SK-N-SH (cell line): ENCODE data around the gene SLC16A8. TPM values are rescaled to one million over a fixed set of nuclear protein-coding genes. Genes with fewer than 3 reads are reported as not detected.

ENCODE experiments used
- CTCF ChIA-PET: fragments of 300-600, 350-600 bp; formaldehyde crosslinking; extraction: SDS; loops from one replicate; lab custom pipeline; 2021; lab: Yijun Ruan, JAX
- POLR2A ChIA-PET: fragments of 350-600 bp; sonication (Branson Sonifier 250); formaldehyde crosslinking; extraction: SDS; loops from one replicate; lab custom pipeline; 2020; ENCODE audit warnings: antibody characterized with exemption, inconsistent platforms; lab: Yijun Ruan, JAX
- DNase-seq: peaks from one replicate; pipeline ENCODE4 v3.0.0; 2012
- H2AFZ ChIP-seq: fragments of 200-600 bp; sonication (generic); 2 replicates; pipeline ENCODE4 v1.8.1; 2016; ENCODE audit warnings: antibody characterized with exemption, mild to moderate bottlenecking, low read depth
- H3F3A ChIP-seq: fragments of 200-600 bp; sonication (generic); replicated peaks from 2 replicates; pipeline ENCODE3; 2016; ENCODE audit warnings: antibody characterized with exemption, mild to moderate bottlenecking; ENCODE audit not compliant: insufficient read depth
- H3K27ac ChIP-seq, 2 experiments: fragments of 200-500 bp in 1 of 2; fragments of 200-600 bp in 1 of 2; sonication (Bioruptor generic) in 1 of 2; sonication (generic), shearing (Covaris generic) in 1 of 2; 2 replicates each; pipeline versions ENCODE4 v1.5.1 to v1.6.1; 2014 to 2016; ENCODE audit warnings: low read depth in 2 of 2, inconsistent platforms in 1 of 2, low read length in 1 of 2, mild to moderate bottlenecking in 1 of 2, mixed read lengths in 1 of 2
- H3K27me3 ChIP-seq: fragments of 200-600 bp; sonication (generic), shearing (Covaris generic); 2 replicates; pipeline ENCODE4 v1.6.1; 2016; ENCODE audit warnings: mixed run types; ENCODE audit not compliant: insufficient read depth
- H3K36me3 ChIP-seq, 2 experiments: fragments of 200-500 bp in 1 of 2; fragments of 200-600 bp in 1 of 2; sonication (Bioruptor generic) in 1 of 2; sonication (generic) in 1 of 2; replicated peaks in 1 of 2; 2 replicates each; pipeline versions ENCODE3 to v1.5.1; 2014 to 2016; ENCODE audit warnings: low read length in 1 of 2, mild to moderate bottlenecking in 1 of 2; ENCODE audit not compliant: insufficient read depth in 2 of 2, control insufficient read depth in 1 of 2
- H3K4me1 ChIP-seq, 2 experiments: fragments of 200-500 bp in 1 of 2; fragments of 200-600 bp in 1 of 2; sonication (Bioruptor generic) in 1 of 2; sonication (generic), shearing (Covaris generic) in 1 of 2; 2 replicates each; pipeline versions ENCODE4 v1.5.1 to v1.6.1; 2014 to 2016; ENCODE audit warnings: low read depth in 1 of 2, low read length in 1 of 2, mixed run types in 1 of 2; ENCODE audit not compliant: insufficient read depth in 2 of 2, control insufficient read depth in 1 of 2
- H3K4me2 ChIP-seq: fragments of 200-600 bp; sonication (generic), shearing (Covaris generic); 2 replicates; pipeline ENCODE4 v1.6.1; 2017; ENCODE audit warnings: mixed run types
- H3K4me3 ChIP-seq, 2 experiments: fragments of 200-500 bp in 1 of 2; fragments of 200-600 bp in 1 of 2; sonication (Bioruptor generic) in 1 of 2; sonication (generic), shearing (Covaris generic) in 1 of 2; 2 replicates each; pipeline versions ENCODE4 v1.5.1 to v1.8.1; 2014 to 2016; ENCODE audit warnings: low read depth in 2 of 2, inconsistent platforms in 1 of 2, low read length in 1 of 2, mild to moderate bottlenecking in 1 of 2, mixed read lengths in 1 of 2, moderate library complexity in 1 of 2
- H3K79me2 ChIP-seq: fragments of 200-600 bp; sonication (generic); 2 replicates; pipeline ENCODE4 v1.8.1; 2017; ENCODE audit warnings: mild to moderate bottlenecking; ENCODE audit not compliant: insufficient read depth
- H3K9ac ChIP-seq: fragments of 200-600 bp; sonication (generic); 2 replicates; pipeline ENCODE4 v1.6.1; 2017; ENCODE audit warnings: mixed run types
- H3K9me2 ChIP-seq: fragments of 200-600 bp; sonication (generic); 2 replicates; pipeline ENCODE4 v1.6.1; 2017; ENCODE audit warnings: mixed run types
- H3K9me3 ChIP-seq: fragments of 200-600 bp; sonication (generic); 2 replicates; pipeline ENCODE4 v1.6.1; 2017; ENCODE audit warnings: mixed run types, mild to moderate bottlenecking, moderate library complexity
- H4K20me1 ChIP-seq: fragments of 200-600 bp; sonication (generic); 2 replicates; pipeline ENCODE4 v1.6.1; 2017; ENCODE audit warnings: mild to moderate bottlenecking, mixed run types; ENCODE audit not compliant: insufficient read depth
- EP300 ChIP-seq, 2 experiments: IDR thresholded peaks; 2 replicates each; pipeline versions ENCODE4 v1.4.0 to v1.6.1; 2012; ENCODE audit warnings: borderline replicate concordance in 1 of 2, low read depth in 1 of 2, low read length in 1 of 2
- EZH2phosphoT487 ChIP-seq: fragments of 200-600 bp; sonication (generic); IDR thresholded peaks from 2 replicates; pipeline ENCODE4 v1.6.1; 2017; ENCODE audit warnings: low read depth, mixed run types, mild to moderate bottlenecking, antibody characterized with exemption, moderate library complexity, borderline replicate concordance
- FOXJ3 ChIP-seq: sonication (generic); formaldehyde crosslinking; IDR thresholded peaks from 2 replicates; pipeline ENCODE4 v1.5.1; 2020; ENCODE audit warnings: mild to moderate bottlenecking, missing genetic modification reagents
- FOXM1 ChIP-seq: IDR thresholded peaks from 2 replicates; pipeline ENCODE4 v1.4.0; 2012; ENCODE audit warnings: low read depth, mild to moderate bottlenecking
- JUND ChIP-seq: IDR thresholded peaks from 2 replicates; pipeline ENCODE4 v1.4.0; 2012
- MEF2A ChIP-seq: IDR thresholded peaks from 2 replicates; pipeline ENCODE4 v1.4.0; 2012; ENCODE audit warnings: low read depth, borderline replicate concordance
- NFIC ChIP-seq: IDR thresholded peaks from 2 replicates; pipeline ENCODE4 v1.4.0; 2012; ENCODE audit warnings: borderline replicate concordance
- POLR2AphosphoS5 ChIP-seq: IDR thresholded peaks from 2 replicates; pipeline ENCODE4 v1.6.1; 2012; ENCODE audit warnings: low read depth, low read length
- RFX5 ChIP-seq: IDR thresholded peaks from 2 replicates; pipeline ENCODE4 v1.6.1; 2012; ENCODE audit warnings: mild to moderate bottlenecking, improper control_type of control experiment, low read length
- RXRA ChIP-seq: IDR thresholded peaks from 2 replicates; pipeline ENCODE4 v1.4.0; 2012; ENCODE audit warnings: low read depth, mild to moderate bottlenecking, borderline replicate concordance
- TAF1 ChIP-seq: IDR thresholded peaks from 2 replicates; pipeline ENCODE4 v1.6.1; 2012; ENCODE audit warnings: low read depth, mild to moderate bottlenecking, low read length, moderate library complexity, borderline replicate concordance
- TCF12 ChIP-seq: IDR thresholded peaks from 2 replicates; pipeline ENCODE4 v1.4.0; 2012
- TEAD4 ChIP-seq: IDR thresholded peaks from 2 replicates; pipeline ENCODE4 v1.4.0; 2012; ENCODE audit warnings: mild to moderate bottlenecking, borderline replicate concordance; ENCODE audit not compliant: insufficient read depth
- YY1 ChIP-seq: IDR thresholded peaks from 2 replicates; pipeline ENCODE4 v1.4.0; 2012; ENCODE audit warnings: low read depth, mild to moderate bottlenecking
- WGBS: methylation state at CpG from one replicate; pipeline ENCODE4 v1.1.6; 2017; ENCODE audit warnings: low lambda C conversion rate; 5-methylcytosine and 5-hydroxymethylcytosine counted together
- polyA plus RNA-seq, 3 experiments: library from polyadenylated mRNA; depleted of rRNA; stranded (reverse); fragments of >200 nt; gene quantifications; 2 replicates each; pipeline ENCODE4 v1.2.3, GENCODE V29; 2012
- TF ChIP-seq, protein P1 (sequence below): IDR thresholded peaks from 2 replicates; pipeline ENCODE4 v1.4.0; 2012; ENCODE audit warnings: low read depth, borderline replicate concordance

SLC16A8 gene, protein sequence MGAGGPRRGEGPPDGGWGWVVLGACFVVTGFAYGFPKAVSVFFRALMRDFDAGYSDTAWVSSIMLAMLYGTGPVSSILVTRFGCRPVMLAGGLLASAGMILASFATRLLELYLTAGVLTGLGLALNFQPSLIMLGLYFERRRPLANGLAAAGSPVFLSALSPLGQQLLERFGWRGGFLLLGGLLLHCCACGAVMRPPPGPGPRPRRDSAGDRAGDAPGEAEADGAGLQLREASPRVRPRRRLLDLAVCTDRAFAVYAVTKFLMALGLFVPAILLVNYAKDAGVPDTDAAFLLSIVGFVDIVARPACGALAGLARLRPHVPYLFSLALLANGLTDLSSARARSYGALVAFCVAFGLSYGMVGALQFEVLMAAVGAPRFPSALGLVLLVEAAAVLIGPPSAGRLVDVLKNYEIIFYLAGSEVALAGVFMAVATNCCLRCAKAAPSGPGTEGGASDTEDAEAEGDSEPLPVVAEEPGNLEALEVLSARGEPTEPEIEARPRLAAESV
- not detected in 2 replicates for polyA plus RNA-seq (2012; rRNA removed)
- not detected in 2 replicates for polyA plus RNA-seq (2012; cell fraction: cytosol; rRNA removed)
- not detected in 2 replicates for polyA plus RNA-seq (2012; cell fraction: nucleus; rRNA removed)

DNA sequence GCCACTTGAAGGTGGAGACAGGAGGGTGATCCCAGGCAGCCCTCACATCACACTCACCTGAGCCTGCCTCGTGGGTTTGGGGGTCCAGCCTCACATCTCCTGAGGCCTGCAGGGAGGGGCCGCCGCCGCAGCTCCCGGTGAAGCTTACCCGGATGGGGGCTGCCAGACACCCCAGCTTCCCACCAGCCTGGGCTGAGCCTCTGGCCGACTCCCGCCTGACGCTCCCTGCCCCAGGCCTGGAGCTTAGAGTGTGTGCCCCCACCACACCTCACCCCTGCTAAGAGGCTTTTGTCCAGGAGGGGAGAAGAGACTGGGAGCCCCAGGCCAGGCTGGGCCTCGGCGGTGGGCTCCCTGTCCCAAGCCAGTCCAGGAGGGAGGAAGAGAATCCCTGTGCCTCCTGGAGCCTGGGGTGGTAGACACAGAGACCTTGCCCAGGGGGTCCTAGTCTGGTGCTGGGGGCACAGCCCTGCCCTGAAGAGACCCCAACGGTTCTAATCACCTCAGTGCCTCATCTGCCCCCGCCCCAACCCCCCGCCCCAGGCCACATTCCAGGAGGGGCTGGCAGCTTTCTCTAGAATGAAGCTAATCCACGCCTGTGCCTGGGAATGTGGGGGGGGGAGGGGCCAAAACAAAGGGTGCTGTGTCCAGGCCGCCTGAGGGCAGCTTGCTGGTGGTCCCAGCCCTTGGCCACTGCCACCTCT lies at the start of gene SLC16A8:
Gene SLC16A8, minus strand, starts transcription at position 254 of the 701 bp plus-strand sequence. CDS start 1,311 bp downstream, outside the sequence.
- Histone ChIP-seq H3K9ac (no peak within 1 kb of the TSS), H3K36me3 (no peaks in the 10 kb centered on the region), H3K9me2 (no peaks in the 10 kb centered on the region), H3K4me2 (no peak within 1 kb of the TSS), H3K27ac (no peak within 1 kb of the TSS), H3K4me1 (peaks cover 0 to 2% of the 10 kb centered on the region in 2 experiments; a peak in 1 of 4 replicates), H3K4me3 (no peak within 1 kb of the TSS), H2AFZ (no peak within 1 kb of the TSS), H3F3A (no peaks in the 10 kb centered on the region), H4K20me1 (no peaks in the 10 kb centered on the region), H3K27me3 (no peaks in the 10 kb centered on the region), H3K9me3 (no peaks in the 10 kb centered on the region), H3K79me2 (no peaks in the 10 kb centered on the region)
- 67% methylated on average over 1 of the region's 16 CpGs for WGBS
- ChIA-PET CTCF (no interaction called here), POLR2A (interaction anchor here (0.6 kb wide), 1 partner anchor 104 kb away, joined by 3 read pairs; no protein-coding TSS in a partner anchor)
- DNase-seq = no peak
- TF ChIP-seq YY1 (no peak), TAF1 (no peak), FOXJ3 (CRISPR knock-in tag) (no peak), EP300 (IDR thresholded peaks at IDR 0.05; ENCODE audit: borderline replicate concordance in 1 of 2, low read depth in 1 of 2, low read length in 1 of 2) (no peak), NFIC (no peak), RXRA (no peak), FOXM1 (no peak), RFX5 (no peak), JUND (no peak), MEF2A (no peak), TEAD4 (no peak), POLR2AphosphoS5 (no peak), EZH2phosphoT487 (no peak), TCF12 (no peak)
- TF ChIP-seq, protein P1, sequence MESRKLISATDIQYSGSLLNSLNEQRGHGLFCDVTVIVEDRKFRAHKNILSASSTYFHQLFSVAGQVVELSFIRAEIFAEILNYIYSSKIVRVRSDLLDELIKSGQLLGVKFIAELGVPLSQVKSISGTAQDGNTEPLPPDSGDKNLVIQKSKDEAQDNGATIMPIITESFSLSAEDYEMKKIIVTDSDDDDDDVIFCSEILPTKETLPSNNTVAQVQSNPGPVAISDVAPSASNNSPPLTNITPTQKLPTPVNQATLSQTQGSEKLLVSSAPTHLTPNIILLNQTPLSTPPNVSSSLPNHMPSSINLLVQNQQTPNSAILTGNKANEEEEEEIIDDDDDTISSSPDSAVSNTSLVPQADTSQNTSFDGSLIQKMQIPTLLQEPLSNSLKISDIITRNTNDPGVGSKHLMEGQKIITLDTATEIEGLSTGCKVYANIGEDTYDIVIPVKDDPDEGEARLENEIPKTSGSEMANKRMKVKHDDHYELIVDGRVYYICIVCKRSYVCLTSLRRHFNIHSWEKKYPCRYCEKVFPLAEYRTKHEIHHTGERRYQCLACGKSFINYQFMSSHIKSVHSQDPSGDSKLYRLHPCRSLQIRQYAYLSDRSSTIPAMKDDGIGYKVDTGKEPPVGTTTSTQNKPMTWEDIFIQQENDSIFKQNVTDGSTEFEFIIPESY = no peak
